ENCODE data around the gene HSD17B10.
"Not testable (repeated sequence)": the region's sequence is repeated elsewhere in the genome, so short reads cannot be mapped to it uniquely, and the experiment has no call there.

HSD17B10 gene

GRCh38 chrX:53435997-53436396 is 1.8 kb upstream of the HSD17B10 start:
- DNase-seq: peak; percentile 22

- no peak for DNase-seq
Measured at GRCh38 chrX:53430231-53430630, 3.9 kb downstream of the HSD17B10 start.

DNA sequence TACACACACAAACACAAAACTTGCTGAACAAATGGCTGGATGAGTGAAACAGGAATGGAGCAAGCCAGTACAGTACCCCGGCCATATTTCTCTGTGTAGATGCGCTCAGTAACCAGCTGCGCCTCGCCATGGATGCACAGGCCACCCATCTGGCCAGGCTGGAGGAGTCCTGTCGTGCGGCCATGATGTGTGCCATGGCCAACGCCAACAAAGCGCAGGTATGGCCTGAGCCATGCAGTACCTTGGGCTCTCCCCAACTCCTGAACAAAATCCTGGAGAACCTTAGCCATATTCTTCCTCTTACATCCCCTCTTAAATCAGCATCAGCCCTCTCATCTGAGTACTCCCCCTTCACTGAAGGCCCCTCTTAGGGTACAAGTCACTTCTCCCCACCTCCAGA is 4.4 kb downstream of the HSD17B10 start:
- no peak for DNase-seq

DNA sequence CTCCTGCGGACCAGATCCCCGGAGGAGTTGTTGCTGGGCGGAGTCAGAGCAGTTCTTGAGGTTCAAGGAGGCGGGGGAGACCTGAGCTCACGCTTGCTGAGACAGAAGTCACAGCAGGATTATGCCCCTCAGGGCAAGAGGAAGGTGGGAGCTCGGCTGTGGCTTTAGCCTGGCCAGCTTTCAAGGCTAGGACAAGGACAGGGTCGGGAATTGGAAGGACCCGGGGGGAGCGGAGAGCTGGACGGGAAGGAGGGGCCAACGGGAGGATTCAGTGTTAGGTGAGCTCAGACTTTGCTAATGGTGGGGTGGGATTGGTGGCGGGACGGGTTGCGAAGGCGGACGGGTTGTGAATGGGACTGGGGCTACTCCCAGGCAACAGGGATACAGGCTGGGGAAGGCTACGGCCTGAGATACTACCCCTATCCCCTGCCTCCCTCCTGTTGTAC is 11.3 kb downstream of the HSD17B10 start, which contains the start of gene RIBC1:
RIBC1 (plus strand) TSS at position 13 of the 446 bp plus-strand sequence. CDS start 3,404 bp downstream, outside the sequence.
- no peak for DNase-seq

- DNase-seq: peak; percentile 98
Measured at GRCh38 chrX:53422086-53422860, 11.9 kb downstream of the HSD17B10 start, which contains the start of gene SMC1A. SMC1A (minus strand) TSS chrX:53422654; CDS start chrX:53422600, 54 bp downstream.

GRCh38 chrX:53421772-53422085 is 12.4 kb downstream of the HSD17B10 start:
- DNase-seq: no peak

DNA sequence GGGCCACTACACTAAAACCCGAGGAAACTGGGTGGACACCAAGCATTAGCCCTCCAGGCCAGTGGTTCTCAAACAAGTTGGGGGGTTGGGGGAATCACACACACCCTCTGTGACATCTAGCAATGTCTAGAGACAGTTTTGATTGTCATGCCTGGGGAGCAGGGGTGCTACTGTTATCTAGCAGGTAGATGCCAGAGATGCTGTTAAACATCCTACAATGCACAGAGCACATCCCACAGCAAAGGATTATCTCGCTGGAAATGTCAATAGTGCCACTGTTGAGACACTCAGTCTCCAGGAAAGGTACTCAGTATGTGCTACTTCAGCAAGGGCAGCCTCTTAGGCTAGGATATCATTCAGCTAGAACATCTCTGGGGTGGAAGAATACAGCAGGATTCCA is 13.0 kb downstream of the HSD17B10 start:
- DNase-seq: no peak

- not testable (repeated sequence) for DNase-seq
Measured at GRCh38 chrX:53420351-53420750, 13.8 kb downstream of the HSD17B10 start.

DNA sequence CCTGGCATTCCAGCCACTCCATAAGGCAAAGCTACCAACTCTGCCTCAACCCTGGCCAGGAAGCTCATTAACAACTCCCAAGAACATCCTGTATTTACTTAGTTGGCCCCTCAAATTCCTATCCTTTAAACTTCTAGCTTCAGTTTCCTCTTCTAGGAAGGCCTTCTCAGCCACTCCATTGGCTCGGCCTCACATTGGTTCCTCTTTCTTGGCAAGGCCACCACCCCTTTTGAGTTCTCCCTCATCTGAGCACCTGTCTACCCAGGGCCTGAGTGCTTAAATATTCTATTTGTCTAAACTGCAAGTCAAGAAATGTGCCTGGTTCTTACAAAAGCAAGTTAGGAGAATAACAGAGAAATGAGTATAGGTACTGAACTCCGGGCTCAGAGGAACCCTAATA is 21.7 kb downstream of the HSD17B10 start:
- no peak for DNase-seq

DNA sequence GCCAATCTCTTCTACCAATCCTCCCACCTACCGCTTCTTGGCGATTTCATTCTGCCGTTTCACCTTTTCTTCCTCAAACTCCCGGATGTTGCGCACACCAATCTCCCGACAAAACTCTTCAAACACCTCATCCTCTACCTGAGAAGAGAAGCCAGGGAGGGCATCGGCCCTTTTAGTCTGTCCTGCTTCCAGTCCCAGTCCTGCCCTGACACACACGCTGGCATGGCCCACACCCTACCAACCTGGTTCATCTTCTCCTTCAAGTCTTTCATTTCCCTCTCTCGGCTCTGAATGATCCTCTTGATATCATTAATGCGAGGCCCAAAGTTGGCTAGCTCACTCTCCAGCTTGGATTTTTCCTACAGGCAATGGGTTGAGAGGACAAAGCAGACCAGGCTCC is 30.6 kb downstream of the HSD17B10 start:
- DNase-seq: no peak

GRCh38 chrX:53398216-53398615 is 36.0 kb downstream of the HSD17B10 start:
- DNase-seq: no peak

- DNase-seq: no peak
Measured at GRCh38 chrX:53395605-53396298, 38.4 kb downstream of the HSD17B10 start.

DNA sequence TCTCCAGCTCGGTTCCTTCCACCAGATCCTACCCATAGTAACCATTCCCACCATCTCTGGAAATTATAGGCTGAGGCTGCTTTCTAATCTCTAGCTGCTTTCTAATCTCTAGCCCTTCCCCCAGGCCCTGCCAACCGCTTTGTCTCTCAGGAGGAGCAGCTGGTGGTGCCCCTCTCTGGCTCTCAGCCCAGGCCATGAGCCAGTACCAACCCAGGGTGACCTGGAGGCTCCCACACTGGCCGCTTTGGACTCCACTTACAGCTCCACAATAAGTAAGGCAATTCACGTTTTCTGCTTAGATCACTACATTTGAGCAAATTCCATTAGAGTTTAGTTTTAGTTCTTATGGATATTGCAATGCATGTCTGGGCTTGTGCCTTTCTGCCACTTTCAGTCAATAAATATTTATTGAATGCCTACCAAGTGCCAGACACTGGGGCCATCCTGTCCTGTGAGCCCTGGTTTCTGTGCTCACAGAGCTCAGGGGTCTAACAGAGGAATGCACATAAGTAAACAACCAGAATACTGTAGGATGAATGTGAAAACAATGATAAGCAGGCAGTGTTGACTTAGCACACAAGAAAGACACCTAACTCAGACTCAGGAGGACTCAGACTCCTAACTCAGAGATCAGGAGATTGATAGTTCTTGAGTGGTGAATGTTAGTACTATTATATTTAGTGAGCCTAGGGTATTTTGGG is 50.6 kb downstream of the HSD17B10 start:
- no peak for DNase-seq
